H9 (cell line): ENCODE results near the gene FALEC. TPM values are rescaled to one million over a fixed set of nuclear protein-coding genes. Genes with fewer than 3 reads are reported as not detected.

Experiments
- DNase-seq: peaks from one replicate; pipeline ENCODE4 v3.0.0-alpha.2; 2017
- H2AFZ ChIP-seq: one replicate; pipeline ENCODE4 v1.6.1; 2013; ENCODE audit warnings: mild to moderate bottlenecking, low read length, control low read depth, moderate library complexity
- H2AK5ac ChIP-seq: 2 replicates; pipeline ENCODE4 v1.6.1; 2013; ENCODE audit warnings: low read length, control low read depth, mixed read lengths; ENCODE audit not compliant: insufficient read length
- H2BK120ac ChIP-seq: one replicate; pipeline ENCODE4 v1.6.1; 2013; ENCODE audit warnings: low read depth, mild to moderate bottlenecking, low read length, control low read depth, inconsistent platforms; ENCODE audit not compliant: poor library complexity, severe bottlenecking
- H2BK12ac ChIP-seq: 2 replicates; pipeline ENCODE4 v1.6.1; 2013; ENCODE audit warnings: low read length, control low read depth, mixed read lengths, low read depth; ENCODE audit not compliant: insufficient read length
- H2BK15ac ChIP-seq: 2 replicates; pipeline ENCODE4 v1.6.1; 2013; ENCODE audit warnings: low read depth, low read length, control low read depth
- H2BK20ac ChIP-seq: one replicate; pipeline ENCODE4 v1.6.1; 2013; ENCODE audit warnings: low read depth, mild to moderate bottlenecking, low read length, control low read depth, inconsistent platforms; ENCODE audit not compliant: poor library complexity, severe bottlenecking
- H2BK5ac ChIP-seq: 2 replicates; pipeline ENCODE4 v1.6.1; 2013; ENCODE audit warnings: low read length, control low read depth, mixed read lengths; ENCODE audit not compliant: insufficient read length
- H3K14ac ChIP-seq: 2 replicates; pipeline ENCODE4 v1.6.1; 2013; ENCODE audit warnings: low read length, control low read depth; ENCODE audit not compliant: insufficient read depth
- H3K18ac ChIP-seq: 2 replicates; pipeline ENCODE4 v1.6.1; 2013; ENCODE audit warnings: low read depth, mild to moderate bottlenecking, mixed read lengths, low read length, control low read depth; ENCODE audit not compliant: insufficient read length
- H3K23ac ChIP-seq: 2 replicates; pipeline ENCODE4 v1.6.1; 2013; ENCODE audit warnings: low read length, control low read depth, mixed read lengths, low read depth; ENCODE audit not compliant: insufficient read length
- H3K23me2 ChIP-seq: 2 replicates; pipeline ENCODE4 v1.6.1; 2013; ENCODE audit warnings: low read depth, mild to moderate bottlenecking, mixed read lengths, low read length, control low read depth; ENCODE audit not compliant: insufficient read length, poor library complexity, severe bottlenecking
- H3K27ac ChIP-seq: 2 replicates; pipeline ENCODE4 v1.5.1; 2013; ENCODE audit warnings: low read length, control low read depth, mixed read lengths, low read depth; ENCODE audit not compliant: insufficient read length
- H3K27me3 ChIP-seq: 2 replicates; pipeline ENCODE4 v1.6.1; 2013; ENCODE audit warnings: low read length, control low read depth, inconsistent platforms; ENCODE audit not compliant: insufficient read depth
- H3K4ac ChIP-seq: 2 replicates; pipeline ENCODE4 v1.6.1; 2013; ENCODE audit warnings: low read depth, mild to moderate bottlenecking, control low read depth, inconsistent platforms, low read length, moderate library complexity
- H3K4me1 ChIP-seq: 2 replicates; pipeline ENCODE4 v1.6.1; 2013; ENCODE audit warnings: low read length, control low read depth, inconsistent platforms; ENCODE audit not compliant: insufficient read depth
- H3K4me2 ChIP-seq: 2 replicates; pipeline ENCODE4 v1.6.1; 2013; ENCODE audit warnings: low read length, control low read depth, mixed read lengths; ENCODE audit not compliant: insufficient read length, insufficient read depth
- H3K56ac ChIP-seq: 2 replicates; pipeline ENCODE4 v1.6.1; 2013; ENCODE audit warnings: low read depth, mild to moderate bottlenecking, mixed read lengths, low read length, control low read depth; ENCODE audit not compliant: insufficient read length
- H3K79me1 ChIP-seq: 2 replicates; pipeline ENCODE4 v1.6.1; 2013; ENCODE audit warnings: low read depth, mild to moderate bottlenecking, moderate library complexity, low read length, control low read depth, inconsistent platforms; ENCODE audit not compliant: insufficient read depth, poor library complexity, severe bottlenecking
- H3K79me2 ChIP-seq: 2 replicates; pipeline ENCODE4 v1.6.1; 2013; ENCODE audit warnings: low read length, control low read depth, inconsistent platforms; ENCODE audit not compliant: insufficient read depth
- H3K9ac ChIP-seq: 2 replicates; pipeline ENCODE4 v1.6.1; 2013; ENCODE audit warnings: low read length, control low read depth, mixed read lengths; ENCODE audit not compliant: insufficient read length; ENCODE audit errors: extremely low read depth
- H3K9me3 ChIP-seq: one replicate; pipeline ENCODE4 v1.6.1; 2013; ENCODE audit warnings: low read depth, low read length, inconsistent platforms; ENCODE audit not compliant: control insufficient read depth
- H3T11ph ChIP-seq: one replicate; pipeline ENCODE4 v1.6.1; 2013; ENCODE audit warnings: mild to moderate bottlenecking, low read length, control low read depth, inconsistent platforms
- H4K20me1 ChIP-seq: one replicate; pipeline ENCODE4 v1.6.1; 2013; ENCODE audit not compliant: control insufficient read depth, insufficient read length, insufficient read depth
- H4K5ac ChIP-seq: 2 replicates; pipeline ENCODE4 v1.6.1; 2013; ENCODE audit warnings: low read depth, mild to moderate bottlenecking, mixed read lengths, low read length, control low read depth; ENCODE audit not compliant: insufficient read length
- H4K8ac ChIP-seq: replicated peaks from 2 replicates; pipeline ENCODE4 v1.6.1; 2013; ENCODE audit warnings: low read length, control low read depth, mixed read lengths, low read depth; ENCODE audit not compliant: insufficient read length
- H4K91ac ChIP-seq: 2 replicates; pipeline ENCODE4 v1.6.1; 2013; ENCODE audit warnings: low read depth, mild to moderate bottlenecking, moderate library complexity, mixed read lengths, low read length, control low read depth; ENCODE audit not compliant: insufficient read length
- H3K27ac Mint-ChIP-seq, 3 experiments: 2 replicates in 2 of 3; 3 replicates in 1 of 3; pipeline ENCODE4 v1.8.0; 2020 to 2021; ENCODE audit warnings: mixed read lengths in 3 of 3, mild to moderate bottlenecking in 1 of 3, moderate library complexity in 1 of 3
- H3K27me3 Mint-ChIP-seq: 2 replicates; pipeline ENCODE4 v1.8.0; 2021; ENCODE audit warnings: low read depth, mild to moderate bottlenecking, moderate library complexity, mixed read lengths
- H3K36me3 Mint-ChIP-seq, 3 experiments: 2 replicates in 2 of 3; 3 replicates in 1 of 3; pipeline ENCODE4 v1.8.0; 2020 to 2021; ENCODE audit warnings: low read depth in 3 of 3, mixed read lengths in 3 of 3; ENCODE audit not compliant: insufficient read depth in 1 of 3
- H3K4me1 Mint-ChIP-seq, 2 experiments: 2 replicates each; pipeline ENCODE4 v1.8.0; 2020; ENCODE audit warnings: mixed read lengths in 2 of 2
- H3K4me3 Mint-ChIP-seq, 2 experiments: 2 replicates in 1 of 2; 3 replicates in 1 of 2; pipeline ENCODE4 v1.8.0; 2020 to 2021; ENCODE audit warnings: mild to moderate bottlenecking in 2 of 2, mixed read lengths in 2 of 2, moderate library complexity in 1 of 2
- H3K9me3 Mint-ChIP-seq, 2 experiments: 2 replicates in 1 of 2; 3 replicates in 1 of 2; pipeline ENCODE4 v1.8.0; 2020; ENCODE audit warnings: mild to moderate bottlenecking in 2 of 2, mixed read lengths in 2 of 2, moderate library complexity in 1 of 2
- WGBS: extraction: QIAGEN DNeasy Blood & Tissue Kit; methylation state at CpG from one replicate; pipeline ENCODE4 v1.1.7; 2013; ENCODE audit warnings: missing lambda C conversion rate, low lambda C conversion rate, mixed read lengths; ENCODE audit not compliant: insufficient read length; ENCODE audit errors: extremely low coverage; 5-methylcytosine and 5-hydroxymethylcytosine counted together
- total RNA-seq: library from RNA; stranded (reverse); gene quantifications from 2 replicates; pipeline ENCODE4 v1.2.1, GENCODE V29; 2021
- TF ChIP-seq, protein P1 (sequence below): fragments of 200-600 bp; sonication (generic); conservative IDR thresholded peaks from 3 replicates; pipeline ENCODE4 v1.8.0; 2021; ENCODE audit warnings: antibody characterized with exemption, mild to moderate bottlenecking

FALEC gene
- total RNA-seq, 1 experiment from 2014 or later = not detected

DNA sequence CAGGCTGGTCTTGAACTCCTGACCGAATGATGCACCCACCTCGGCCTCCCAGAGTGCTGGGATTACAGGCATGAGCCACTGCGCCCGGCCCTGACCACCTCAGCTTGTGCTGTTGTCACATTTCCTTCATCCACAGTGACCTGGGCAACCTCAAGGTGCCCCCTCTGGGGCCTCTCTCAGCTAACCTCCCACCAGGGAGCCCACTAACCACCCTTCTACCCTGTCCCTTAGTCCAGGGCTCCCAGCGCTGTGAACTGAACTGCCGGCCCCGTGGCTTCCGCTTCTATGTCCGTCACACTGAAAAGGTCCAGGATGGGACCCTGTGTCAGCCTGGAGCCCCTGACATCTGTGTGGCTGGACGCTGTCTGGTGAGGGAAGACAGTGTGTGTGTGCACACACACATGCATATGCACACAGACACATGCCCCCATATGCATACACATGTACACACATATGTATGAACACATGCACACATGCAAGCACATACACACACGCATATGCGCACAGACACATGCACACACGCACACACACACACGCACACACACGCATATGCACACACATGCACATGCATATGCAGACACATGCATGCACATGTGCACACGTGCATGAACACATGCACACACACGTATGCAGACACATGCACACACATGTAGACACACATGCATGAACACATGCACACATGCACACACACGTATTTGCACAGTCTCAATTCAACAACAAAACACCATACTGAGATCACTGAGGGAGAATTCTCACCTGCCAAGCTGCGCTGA, 39.8 kb downstream of the FALEC start:
- H3K9ac ChIP-seq = no peak overlapping the region
- H3K4me1 Mint-ChIP-seq = peaks cover 17 to 40% of the 10 kb centered on the region in 2 experiments
- H3K9me3 ChIP-seq = no peaks in the 10 kb centered on the region
- peaks cover 3 to 5% (median 5%) of the 10 kb centered on the region in 3 experiments; a peak in 6 of 7 replicates for H3K36me3 Mint-ChIP-seq
- H3T11ph ChIP-seq = no peak overlapping the region
- H3K27ac Mint-ChIP-seq = peak overlapping the region in 2 of 3 experiments; percentile 46 to 77; a peak in 2 of 7 replicates
- no peaks in the 10 kb centered on the region for H3K79me2 ChIP-seq
- no peak overlapping the region for H2BK15ac ChIP-seq
- no peak overlapping the region for H2BK5ac ChIP-seq
- H3K56ac ChIP-seq = no peak overlapping the region
- H3K23ac ChIP-seq = no peak overlapping the region
- H3K79me1 ChIP-seq = no peaks in the 10 kb centered on the region
- H4K91ac ChIP-seq = no peak overlapping the region
- peak overlapping the region; percentile 67 for H4K8ac ChIP-seq
- no peak overlapping the region for H3K4ac ChIP-seq
- no peaks in the 10 kb centered on the region for H4K20me1 ChIP-seq
- H3K27me3 ChIP-seq = no peaks in the 10 kb centered on the region
- no peak overlapping the region for H3K18ac ChIP-seq
- no peak overlapping the region for H3K14ac ChIP-seq
- no peak overlapping the region for H2AK5ac ChIP-seq
- H3K4me1 ChIP-seq = peaks cover 3% of the 10 kb centered on the region; the same call in 1 of the 2 replicates
- H3K27ac ChIP-seq = no peak overlapping the region
- peaks cover 14% of the 10 kb centered on the region for H3K27me3 Mint-ChIP-seq
- H2AFZ ChIP-seq = no peak overlapping the region
- peak; percentile 19 for DNase-seq
- no peak overlapping the region for H3K4me3 Mint-ChIP-seq
- H2BK12ac ChIP-seq = no peak overlapping the region
- H2BK120ac ChIP-seq = no peak overlapping the region
- H3K9me3 Mint-ChIP-seq = no peaks in the 10 kb centered on the region
- peak overlapping the region; percentile 17 for H4K5ac ChIP-seq
- no peaks in the 10 kb centered on the region for H3K23me2 ChIP-seq
- H3K4me2 ChIP-seq = no peak overlapping the region
- TF ChIP-seq, protein P1, sequence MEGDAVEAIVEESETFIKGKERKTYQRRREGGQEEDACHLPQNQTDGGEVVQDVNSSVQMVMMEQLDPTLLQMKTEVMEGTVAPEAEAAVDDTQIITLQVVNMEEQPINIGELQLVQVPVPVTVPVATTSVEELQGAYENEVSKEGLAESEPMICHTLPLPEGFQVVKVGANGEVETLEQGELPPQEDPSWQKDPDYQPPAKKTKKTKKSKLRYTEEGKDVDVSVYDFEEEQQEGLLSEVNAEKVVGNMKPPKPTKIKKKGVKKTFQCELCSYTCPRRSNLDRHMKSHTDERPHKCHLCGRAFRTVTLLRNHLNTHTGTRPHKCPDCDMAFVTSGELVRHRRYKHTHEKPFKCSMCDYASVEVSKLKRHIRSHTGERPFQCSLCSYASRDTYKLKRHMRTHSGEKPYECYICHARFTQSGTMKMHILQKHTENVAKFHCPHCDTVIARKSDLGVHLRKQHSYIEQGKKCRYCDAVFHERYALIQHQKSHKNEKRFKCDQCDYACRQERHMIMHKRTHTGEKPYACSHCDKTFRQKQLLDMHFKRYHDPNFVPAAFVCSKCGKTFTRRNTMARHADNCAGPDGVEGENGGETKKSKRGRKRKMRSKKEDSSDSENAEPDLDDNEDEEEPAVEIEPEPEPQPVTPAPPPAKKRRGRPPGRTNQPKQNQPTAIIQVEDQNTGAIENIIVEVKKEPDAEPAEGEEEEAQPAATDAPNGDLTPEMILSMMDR = no peak
- WGBS = no CpG with 5 or more reads among the region's 19 CpGs
- H2BK20ac ChIP-seq = no peak overlapping the region
